H1 (cell line): ENCODE measurements around the gene PPP6R1. TPM values are rescaled to one million over a fixed set of nuclear protein-coding genes. Genes with fewer than 3 reads are reported as not detected.

Experiments
- CTCF ChIA-PET: fragments of 300-600 bp; sonication (Branson Sonifier 250); formaldehyde crosslinking; loops from one replicate; lab custom pipeline; 2021; ENCODE audit not compliant: partially characterized antibody; lab: Charles Lee
- POLR2A ChIA-PET: fragments of 300-600 bp; sonication (Branson Sonifier 250); formaldehyde crosslinking; loops from one replicate; lab custom pipeline; 2021; ENCODE audit warnings: inconsistent platforms; ENCODE audit not compliant: partially characterized antibody; lab: Charles Lee
- DNase-seq, 2 experiments: peaks; one replicate each; pipeline versions ENCODE4 v3.0.0 to v3.0.0-alpha.2; 2010 to 2022; ENCODE audit warnings: low spot score in 2 of 2, low read depth in 1 of 2, mixed read lengths in 1 of 2
- FAIRE-seq: peaks from 2 replicates; lab custom pipeline; 2011; peaks lifted over from hg19 to GRCh38; lab: Jason Lieb, UNC
- H2AFZ ChIP-seq: 2 replicates; pipeline ENCODE4 v1.8.1; 2012; ENCODE audit warnings: low read length, inconsistent platforms
- H2AK5ac ChIP-seq: 2 replicates; pipeline ENCODE4 v1.6.1; 2013; ENCODE audit warnings: low read depth, low read length
- H2BK120ac ChIP-seq: replicated peaks from 2 replicates; pipeline ENCODE3; 2013; ENCODE audit warnings: low read depth, low read length, inconsistent platforms
- H2BK12ac ChIP-seq: 2 replicates; pipeline ENCODE4 v1.6.1; 2013; ENCODE audit warnings: low read depth, low read length
- H2BK15ac ChIP-seq: 2 replicates; pipeline ENCODE4 v1.6.1; 2013; ENCODE audit warnings: low read length
- H2BK20ac ChIP-seq: 2 replicates; pipeline ENCODE4 v1.6.1; 2013; ENCODE audit warnings: low read length
- H2BK5ac ChIP-seq: 2 replicates; pipeline ENCODE4 v1.6.1; 2013; ENCODE audit warnings: low read depth, low read length
- H3K14ac ChIP-seq: 2 replicates; pipeline ENCODE4 v1.6.1; 2013; ENCODE audit warnings: inconsistent platforms; ENCODE audit not compliant: insufficient read length
- H3K18ac ChIP-seq: 2 replicates; pipeline ENCODE4 v1.6.1; 2013; ENCODE audit warnings: low read length; ENCODE audit errors: extremely low read depth
- H3K23ac ChIP-seq: 2 replicates; pipeline ENCODE4 v1.6.1; 2013; ENCODE audit warnings: inconsistent platforms; ENCODE audit not compliant: insufficient read length
- H3K23me2 ChIP-seq: 2 replicates; pipeline ENCODE4 v1.6.1; 2013; ENCODE audit warnings: low read depth, low read length
- H3K27ac ChIP-seq: 2 replicates; pipeline ENCODE4 v1.6.1; 2011; ENCODE audit warnings: low read depth, low read length, inconsistent platforms
- H3K27me3 ChIP-seq, 4 experiments: replicated peaks in 1 of 4; 1 replicate in 1 of 4; 2 replicates in 3 of 4; pipeline versions ENCODE4 v1.6.1 to v1.8.1; 2011 to 2013; ENCODE audit warnings: low read length in 3 of 4, mild to moderate bottlenecking in 3 of 4, inconsistent platforms in 2 of 4, mixed read lengths in 2 of 4, moderate library complexity in 1 of 4; ENCODE audit not compliant: control insufficient read depth in 3 of 4, insufficient read depth in 3 of 4; ENCODE audit errors: extremely low read depth in 1 of 4
- H3K36me3 ChIP-seq, 4 experiments: 2 replicates each; pipeline versions ENCODE4 v1.6.1 to v1.8.1; 2011 to 2013; ENCODE audit warnings: mild to moderate bottlenecking in 4 of 4, low read length in 3 of 4, moderate library complexity in 2 of 4, control low read depth in 1 of 4, inconsistent platforms in 1 of 4; ENCODE audit not compliant: insufficient read depth in 4 of 4, control insufficient read depth in 2 of 4
- H3K4ac ChIP-seq: replicated peaks from 2 replicates; pipeline ENCODE3; 2013; ENCODE audit warnings: low read length, low read depth, mixed read lengths, inconsistent platforms; ENCODE audit not compliant: insufficient read length
- H3K4me1 ChIP-seq, 4 experiments: replicated peaks in 1 of 4; 1 replicate in 1 of 4; 2 replicates in 3 of 4; pipeline versions ENCODE4 v1.6.1 to v1.8.1; 2011 to 2013; ENCODE audit warnings: low read length in 3 of 4, inconsistent platforms in 2 of 4, mixed read lengths in 1 of 4; ENCODE audit not compliant: insufficient read depth in 4 of 4, control insufficient read depth in 3 of 4
- H3K4me2 ChIP-seq, 2 experiments: 2 replicates each; pipeline versions ENCODE4 v1.6.1 to v1.8.1; 2011 to 2013; ENCODE audit warnings: low read depth in 2 of 2, low read length in 2 of 2, control low read depth in 1 of 2, inconsistent platforms in 1 of 2, mild to moderate bottlenecking in 1 of 2; ENCODE audit not compliant: insufficient read depth in 1 of 2
- H3K4me3 ChIP-seq, 4 experiments: fragments of 200-600, 300-600 bp in 1 of 4; sonication (generic), shearing (Covaris generic), sonication (Bioruptor Twin) in 1 of 4; 2 replicates each; pipeline versions ENCODE4 v1.5.1 to v1.8.1; 2011 to 2016; ENCODE audit warnings: low read length in 4 of 4, low read depth in 3 of 4, control low read depth in 2 of 4, inconsistent platforms in 2 of 4, mild to moderate bottlenecking in 2 of 4, mixed read lengths in 1 of 4, moderate library complexity in 1 of 4; ENCODE audit not compliant: insufficient read depth in 2 of 4; ENCODE audit errors: extremely low read depth in 1 of 4
- H3K56ac ChIP-seq: replicated peaks from 2 replicates; pipeline ENCODE3; 2013; ENCODE audit warnings: low read depth, mild to moderate bottlenecking, mixed read lengths, low read length, inconsistent platforms; ENCODE audit not compliant: insufficient read length
- H3K79me1 ChIP-seq: 2 replicates; pipeline ENCODE4 v1.6.1; 2013; ENCODE audit warnings: low read depth, low read length, control low read depth
- H3K79me2 ChIP-seq, 2 experiments: 2 replicates each; pipeline versions ENCODE4 v1.6.1 to v1.8.1; 2012 to 2013; ENCODE audit warnings: low read length in 2 of 2, mild to moderate bottlenecking in 2 of 2, inconsistent platforms in 1 of 2; ENCODE audit not compliant: insufficient read depth in 2 of 2, control insufficient read depth in 1 of 2
- H3K9ac ChIP-seq, 4 experiments: replicated peaks in 1 of 4; 1 replicate in 1 of 4; 2 replicates in 3 of 4; pipeline versions ENCODE4 v1.6.1 to v1.8.1; 2011 to 2013; ENCODE audit warnings: low read depth in 3 of 4, low read length in 3 of 4, control low read depth in 2 of 4, mild to moderate bottlenecking in 2 of 4, moderate library complexity in 2 of 4, inconsistent platforms in 1 of 4; ENCODE audit errors: extremely low read depth in 1 of 4
- H3K9me3 ChIP-seq, 2 experiments: 2 replicates each; pipeline versions ENCODE4 v1.6.1 to v1.8.1; 2012 to 2013; ENCODE audit warnings: mild to moderate bottlenecking in 2 of 2, moderate library complexity in 2 of 2, control low read depth in 1 of 2, inconsistent platforms in 1 of 2, low read depth in 1 of 2, low read length in 1 of 2, mixed read lengths in 1 of 2; ENCODE audit not compliant: insufficient read depth in 2 of 2
- H4K20me1 ChIP-seq, 2 experiments: replicated peaks in 1 of 2; 2 replicates each; pipeline versions ENCODE3 to v1.8.1; 2011 to 2013; ENCODE audit warnings: inconsistent platforms in 2 of 2, low read length in 2 of 2, mild to moderate bottlenecking in 1 of 2; ENCODE audit not compliant: insufficient read depth in 2 of 2, control insufficient read depth in 1 of 2
- H4K5ac ChIP-seq: 2 replicates; pipeline ENCODE4 v1.6.1; 2013; ENCODE audit warnings: low read length, low read depth, mixed read lengths, inconsistent platforms; ENCODE audit not compliant: insufficient read length
- H4K8ac ChIP-seq: 2 replicates; pipeline ENCODE4 v1.8.0; 2013; ENCODE audit warnings: mild to moderate bottlenecking, moderate library complexity, low read length, inconsistent platforms; ENCODE audit not compliant: insufficient read depth; ENCODE audit errors: extremely low read depth
- H4K91ac ChIP-seq: replicated peaks from 2 replicates; pipeline ENCODE3; 2013; ENCODE audit warnings: low read length, mixed read lengths, inconsistent platforms; ENCODE audit not compliant: insufficient read length
- ATF3 ChIP-seq: IDR thresholded peaks from 2 replicates; pipeline ENCODE4 v1.6.1; 2011; ENCODE audit warnings: low read depth, mild to moderate bottlenecking, low read length; ENCODE audit not compliant: insufficient read depth
- CHD2 ChIP-seq: IDR thresholded peaks from 2 replicates; pipeline ENCODE4 v1.6.1; 2012; ENCODE audit warnings: low read length, improper control_type of control experiment
- GABPA ChIP-seq: IDR thresholded peaks from 2 replicates; pipeline ENCODE4 v1.6.1; 2011; ENCODE audit warnings: mild to moderate bottlenecking, low read length, moderate library complexity, borderline replicate concordance; ENCODE audit not compliant: insufficient read depth
- GTF2F1 ChIP-seq: IDR thresholded peaks from 2 replicates; pipeline ENCODE4 v1.6.1; 2012; ENCODE audit warnings: low read depth, low read length, improper control_type of control experiment, borderline replicate concordance
- MAX ChIP-seq: IDR thresholded peaks from 2 replicates; pipeline ENCODE4 v1.6.1; 2012; ENCODE audit warnings: inconsistent platforms
- RAD21 ChIP-seq, 2 experiments: IDR thresholded peaks in 1 of 2; conservative IDR thresholded peaks in 1 of 2; 2 replicates each; pipeline ENCODE4 v1.6.1; 2011; ENCODE audit warnings: low read depth in 2 of 2, low read length in 2 of 2, improper control_type of control experiment in 1 of 2, inconsistent platforms in 1 of 2, mild to moderate bottlenecking in 1 of 2, moderate library complexity in 1 of 2
- SIN3A ChIP-seq, 2 experiments: IDR thresholded peaks in 1 of 2; conservative IDR thresholded peaks in 1 of 2; 2 replicates each; pipeline ENCODE4 v1.6.1; 2011 to 2012; ENCODE audit warnings: low read length in 2 of 2, improper control_type of control experiment in 1 of 2, low read depth in 1 of 2, mild to moderate bottlenecking in 1 of 2
- TBP ChIP-seq: IDR thresholded peaks from 2 replicates; pipeline ENCODE4 v1.6.1; 2011; ENCODE audit warnings: low read depth, low read length, improper control_type of control experiment
- WGBS, 2 experiments: shearing (Covaris generic) in 1 of 2; methylation state at CpG; one replicate each; pipeline versions ENCODE4 v1.1.6 to v1.1.7; 2013 to 2015; ENCODE audit warnings: low lambda C conversion rate in 2 of 2, mixed read lengths in 2 of 2, inconsistent platforms in 1 of 2, low coverage in 1 of 2, missing lambda C conversion rate in 1 of 2; ENCODE audit not compliant: insufficient replicate concordance in 2 of 2, insufficient coverage in 1 of 2, insufficient read length in 1 of 2; ENCODE audit errors: extremely low coverage in 1 of 2, missing lambda C conversion rate in 1 of 2; 5-methylcytosine and 5-hydroxymethylcytosine counted together
- polyA plus RNA-seq, 7 experiments: library from polyadenylated mRNA; depleted of rRNA in 3 of 7; stranded (reverse) in 5 of 7; unstranded in 2 of 7; fragments of >200 nt in 5 of 7; fragments of 200-250 nt in 2 of 7; gene quantifications; 1 replicate in 5 of 7; 2 replicates in 1 of 7; 4 replicates in 1 of 7; pipeline versions ENCODE4 v1.2.1 to v1.2.3, GENCODE V29; 2011 to 2013; ENCODE audit warnings: missing spikeins in 2 of 7, mixed read lengths in 2 of 7
- total RNA-seq: library from RNA; stranded (reverse); fragmentation: NEBNext Ultra II Directional; extraction: Animal tissue kit (Norgen Biotek cat#: 25700); gene quantifications from 2 replicates; pipeline ENCODE4 v1.2.1, GENCODE V29; 2021

The PPP6R1 gene
- total and polyA plus RNA-seq, 2 of the 8 experiments (the other 6 are each of a cell fraction or from before 2014, with no cell fraction given): 36.4 to 74.4 TPM

- no peak for FAIRE-seq
- CTCF ChIA-PET: interaction anchor here (0.9 to 3.9 kb wide), 6 partner anchors 8 to 119 kb away, joined by 3 to 37 read pairs (median 20); partner anchors contain the start of gene TMEM238
Observed at GRCh38 chr19:55299991-55300390, 41.2 kb upstream of the PPP6R1 start.

More at GRCh38 chr19:55299991-55300390, 41.2 kb upstream of the PPP6R1 start:
- POLR2A ChIA-PET: interaction anchor here (0.7 to 3.8 kb wide), 4 partner anchors 12 to 100 kb away, joined by 3 to 32 read pairs (median 11); partner anchors contain the start of genes KMT5C and TMEM238
- TF ChIP-seq ATF3 (no peak), GTF2F1 (no peak), MAX (no peak), SIN3A (conservative IDR thresholded peaks at IDR 0.05 in 1 of 2, IDR thresholded peaks at IDR 0.05 in 1 of 2; ENCODE audit: low read depth in 1 of 2, low read length in 2 of 2) (no peak), GABPA (no peak), TBP (no peak), RAD21 (IDR thresholded peaks at IDR 0.05 in 1 of 2, conservative IDR thresholded peaks at IDR 0.05 in 1 of 2; ENCODE audit: low read depth in 2 of 2, low read length in 2 of 2) (no peak), CHD2 (no peak)
- Histone ChIP-seq H2BK15ac (no peak overlapping the region), H3K4me3 (no peak overlapping the region), H2AFZ (no peak overlapping the region), H3K9me3 (no peaks in the 10 kb centered on the region), H3K9ac (peak overlapping the region in 1 of 4 experiments; percentile 29; a peak in 1 of 7 replicates), H3K18ac (no peak overlapping the region), H4K20me1 (peaks cover 0 to 2% of the 10 kb centered on the region in 2 experiments), H3K56ac (no peak overlapping the region), H3K23ac (no peak overlapping the region), H2AK5ac (no peak overlapping the region), H3K14ac (no peak overlapping the region), H3K79me1 (no peaks in the 10 kb centered on the region; the same call in 1 of the 2 replicates), H4K91ac (no peak overlapping the region), H3K36me3 (peaks cover 14 to 36% (median 25%) of the 10 kb centered on the region in 4 experiments), H3K79me2 (no peaks in the 10 kb centered on the region), H2BK20ac (no peak overlapping the region), H2BK12ac (no peak overlapping the region), H2BK5ac (no peak overlapping the region), H3K4me2 (no peak overlapping the region), H3K27me3 (no peaks in the 10 kb centered on the region), H3K23me2 (peaks cover 2% of the 10 kb centered on the region; the same call in 1 of the 2 replicates), H4K5ac (no peak overlapping the region), H3K27ac (no peak overlapping the region), H4K8ac (no peak overlapping the region), H3K4me1 (peaks cover 0 to 8% (median 1%) of the 10 kb centered on the region in 4 experiments; a peak in 3 of 7 replicates), H3K4ac (no peak overlapping the region), H2BK120ac (no peak overlapping the region)
- WGBS, 2 experiments: 90% methylated on average over 10 of the region's 10 CpGs; no CpG with 5 or more reads in 1 of the 2 experiments
- no peak for DNase-seq
